HG02610 (cell line): ENCODE data around the gene CRACR2A.

Source experiments
- ATAC-seq: cut with Tn5 transposase; IDR thresholded peaks from one replicate; pipeline ENCODE4 v1.9.1; 2021; ENCODE audit warnings: mild to moderate bottlenecking, moderate library complexity; ENCODE audit not compliant: unreplicated experiment

CRACR2A gene

GRCh38 chr12:3658327-3659163 is 94.4 kb downstream of the CRACR2A start:
- ATAC-seq = no peak

GRCh38 chr12:3656946-3657622 is 95.8 kb downstream of the CRACR2A start:
- ATAC-seq = no peak

GRCh38 chr12:3655328-3655900 is 97.5 kb downstream of the CRACR2A start:
- ATAC-seq = no peak

- ATAC-seq = no peak
These were observed 101.1 kb downstream of the CRACR2A start for GRCh38 chr12:3651585-3652424.

GRCh38 chr12:3647504-3647903 is 105.4 kb downstream of the CRACR2A start:
- ATAC-seq = no peak

- ATAC-seq = no peak
These were observed 106.2 kb downstream of the CRACR2A start for GRCh38 chr12:3646561-3647241.

- ATAC-seq = no peak
These were observed 107.8 kb downstream of the CRACR2A start for GRCh38 chr12:3645091-3645490.

GRCh38 chr12:3644104-3644503 is 108.8 kb downstream of the CRACR2A start:
- ATAC-seq = no peak

- no peak for ATAC-seq
These were observed 111.4 kb downstream of the CRACR2A start for GRCh38 chr12:3641428-3642018.

GRCh38 chr12:3636328-3636727 is 116.6 kb downstream of the CRACR2A start:
- no peak for ATAC-seq

- ATAC-seq = no peak
These were observed 118.6 kb downstream of the CRACR2A start for GRCh38 chr12:3634348-3634747.

GRCh38 chr12:3633396-3633795 is 119.5 kb downstream of the CRACR2A start:
- no peak for ATAC-seq

GRCh38 chr12:3632754-3633153 is 120.2 kb downstream of the CRACR2A start:
- no peak for ATAC-seq

- ATAC-seq = no peak
These were observed 120.7 kb downstream of the CRACR2A start for GRCh38 chr12:3632256-3632655.

GRCh38 chr12:3631759-3632158 is 121.2 kb downstream of the CRACR2A start:
- ATAC-seq = no peak

- no peak for ATAC-seq
These were observed 121.7 kb downstream of the CRACR2A start for GRCh38 chr12:3631272-3631637.

GRCh38 chr12:3630621-3631271 is 122.2 kb downstream of the CRACR2A start:
- no peak for ATAC-seq

GRCh38 chr12:3630111-3630510 is 122.8 kb downstream of the CRACR2A start:
- no peak for ATAC-seq

- no peak for ATAC-seq
These were observed 123.7 kb downstream of the CRACR2A start for GRCh38 chr12:3629057-3629830.
